HG03378 (cell line): ENCODE data around the gene GOT2.
A peak's percentile ranks its signal among the peaks of the same experiment; 100 is the strongest.
"Not testable (repeated sequence)": the region's sequence is repeated elsewhere in the genome, so short reads cannot be mapped to it uniquely, and the experiment has no call there.

ENCODE experiments used
- ATAC-seq: cut with Tn5 transposase; IDR thresholded peaks from one replicate; pipeline ENCODE4 v1.9.1; 2021; ENCODE audit warnings: mild to moderate bottlenecking, moderate library complexity; ENCODE audit not compliant: unreplicated experiment

GOT2 gene

DNA sequence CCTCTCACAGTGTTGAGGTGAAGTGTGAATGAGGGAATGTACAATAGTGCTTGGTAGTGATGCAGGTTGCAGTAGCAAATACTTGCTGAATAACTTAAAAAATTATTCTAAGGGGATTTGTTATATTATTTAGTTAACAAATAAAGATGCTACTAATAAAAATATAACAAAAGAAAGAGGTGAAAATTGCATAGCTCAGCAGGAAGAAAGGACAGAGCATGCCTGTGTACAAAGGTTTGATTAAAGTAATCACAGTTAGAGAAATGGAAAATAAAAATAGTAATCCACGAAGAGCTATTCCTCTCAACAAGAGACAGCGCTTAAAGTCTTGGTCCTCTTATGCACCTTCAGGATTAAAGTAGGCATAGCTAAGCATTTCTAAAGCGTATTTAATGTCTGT is 11.0 kb downstream of the GOT2 start:
- ATAC-seq: no peak

DNA sequence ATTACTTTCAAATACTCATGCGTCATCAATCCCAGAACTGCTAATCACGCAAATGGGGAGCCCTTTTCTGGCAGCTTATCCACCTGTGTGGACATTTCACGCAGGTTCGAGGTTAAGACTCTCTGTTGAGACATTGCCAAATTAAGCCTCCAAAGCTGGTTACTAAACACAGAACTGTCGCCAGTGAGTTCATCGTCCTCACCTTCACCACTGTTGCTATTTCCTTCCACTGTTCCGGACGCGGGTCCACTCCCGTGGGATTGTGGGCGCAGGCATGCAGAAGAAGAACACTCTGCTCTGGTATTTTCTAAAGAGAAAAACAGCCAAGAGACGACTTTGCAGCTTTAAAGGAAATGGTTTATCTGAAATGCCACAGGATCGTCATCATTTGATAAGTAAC is 16.1 kb downstream of the GOT2 start:
- ATAC-seq: no peak

DNA sequence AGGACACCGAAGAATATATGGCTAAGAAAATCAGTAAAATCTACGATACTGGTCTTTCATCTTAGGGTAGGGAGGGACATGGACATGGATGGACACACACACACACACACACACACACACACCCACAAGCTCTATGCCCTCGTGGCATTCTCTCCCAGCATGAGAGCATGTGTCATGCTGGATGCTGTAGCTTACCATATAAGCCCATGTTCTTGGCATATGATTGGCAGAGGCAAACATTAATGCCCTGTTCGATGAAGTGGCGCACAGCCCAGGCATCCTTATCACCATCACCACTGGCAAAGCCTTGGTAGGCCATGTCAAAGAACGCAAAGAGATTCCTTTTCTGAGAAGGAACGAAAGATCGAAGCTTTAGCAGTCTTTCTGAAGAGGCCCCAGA is 17.6 kb downstream of the GOT2 start:
- no peak for ATAC-seq

DNA sequence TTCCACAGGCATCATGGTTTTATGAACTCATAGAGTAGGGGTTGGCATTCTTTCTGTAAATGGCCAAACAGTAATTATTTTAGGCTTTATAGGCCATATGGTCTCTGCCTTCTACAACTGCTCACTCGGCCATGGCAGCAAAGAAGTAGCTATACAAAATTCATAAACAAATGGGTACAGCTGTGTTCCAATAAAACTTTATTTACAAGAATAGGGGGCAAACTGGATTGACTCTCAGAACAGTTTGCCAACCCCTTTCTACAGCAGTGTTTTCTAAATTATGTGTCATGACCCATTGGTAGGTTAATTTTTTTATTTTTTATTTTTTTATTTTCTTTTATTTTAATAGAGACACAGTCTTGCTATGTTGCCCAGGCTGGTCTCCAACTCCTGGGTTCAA is 20.4 kb downstream of the GOT2 start:
- ATAC-seq: no peak

DNA sequence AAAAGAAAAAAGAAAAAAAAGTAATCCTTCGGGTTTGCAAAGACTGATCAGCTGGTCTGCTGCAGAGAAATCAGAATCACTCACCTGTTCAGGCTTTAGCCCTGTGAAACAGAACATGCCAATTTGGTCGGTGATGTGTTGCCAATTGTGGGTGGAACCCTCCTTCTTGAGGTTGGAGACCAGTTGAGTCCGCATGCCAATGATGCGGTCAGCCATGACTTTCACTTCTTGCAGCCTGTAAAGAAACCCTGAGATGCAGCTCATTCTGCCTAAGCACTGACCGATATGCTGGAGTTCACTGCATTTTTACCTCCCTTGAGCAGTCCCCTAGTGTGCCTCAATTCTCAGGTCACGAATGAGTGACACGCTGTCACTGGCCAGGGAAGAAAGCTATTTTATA is 24.8 kb downstream of the GOT2 start:
- ATAC-seq: no peak

DNA sequence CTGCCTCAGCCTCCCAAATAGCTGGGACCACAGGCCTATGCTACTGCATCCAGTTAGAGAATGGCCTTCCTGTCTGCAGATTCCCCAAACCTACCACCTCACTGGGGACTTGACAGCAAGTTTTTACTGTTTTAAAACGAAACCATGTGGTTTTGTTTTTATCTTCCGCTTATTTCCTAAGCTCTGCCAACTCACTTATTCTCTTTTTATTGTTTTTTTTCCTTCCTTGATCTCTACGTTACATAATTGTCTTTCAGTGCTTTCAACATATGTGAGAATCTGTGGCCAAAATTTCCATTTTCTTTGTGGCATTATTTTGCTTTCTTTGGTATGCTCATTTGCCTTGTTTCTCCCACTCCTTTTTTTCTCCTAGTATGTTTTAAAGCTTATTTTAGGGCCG is 35.0 kb downstream of the GOT2 start:
- no peak for ATAC-seq

DNA sequence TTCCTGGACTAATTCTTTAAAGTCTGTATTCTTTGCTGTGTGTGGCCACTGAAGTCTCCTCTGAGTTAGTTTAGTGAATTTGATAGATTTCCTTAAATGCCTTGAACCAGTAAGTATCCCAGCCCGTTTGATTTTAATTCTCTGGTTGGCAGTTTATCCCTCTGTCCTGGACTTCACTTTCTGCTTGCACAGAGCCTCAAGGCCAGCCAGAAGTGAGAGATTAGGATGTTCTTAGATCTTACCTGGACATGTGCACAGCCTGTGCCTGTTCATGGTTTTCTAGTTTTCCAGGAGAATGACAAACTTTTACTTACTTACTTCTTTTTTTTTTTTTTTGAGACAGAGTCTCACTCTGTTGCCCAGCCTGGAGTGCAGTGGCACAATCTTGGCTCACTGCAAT is 38.7 kb downstream of the GOT2 start:
- no peak for ATAC-seq

DNA sequence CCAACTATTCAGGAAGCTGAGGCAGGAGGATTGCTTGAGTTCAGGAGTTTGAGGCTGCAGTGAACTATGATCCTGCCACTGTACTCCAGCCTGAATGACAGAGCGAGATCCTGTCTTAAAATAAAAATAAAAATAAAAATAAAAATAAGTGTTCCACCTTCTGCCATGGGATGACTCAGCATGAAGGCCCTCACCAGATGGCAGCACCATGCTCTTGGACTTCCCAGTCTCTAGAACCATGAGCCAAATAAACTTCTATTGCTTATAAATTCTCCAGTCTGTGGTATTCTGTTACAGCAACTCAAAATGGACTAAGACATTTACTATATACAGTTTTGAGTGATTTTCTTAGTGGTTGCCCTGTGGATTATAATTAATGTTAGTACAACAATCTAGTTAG is 41.7 kb downstream of the GOT2 start:
- no peak for ATAC-seq

DNA sequence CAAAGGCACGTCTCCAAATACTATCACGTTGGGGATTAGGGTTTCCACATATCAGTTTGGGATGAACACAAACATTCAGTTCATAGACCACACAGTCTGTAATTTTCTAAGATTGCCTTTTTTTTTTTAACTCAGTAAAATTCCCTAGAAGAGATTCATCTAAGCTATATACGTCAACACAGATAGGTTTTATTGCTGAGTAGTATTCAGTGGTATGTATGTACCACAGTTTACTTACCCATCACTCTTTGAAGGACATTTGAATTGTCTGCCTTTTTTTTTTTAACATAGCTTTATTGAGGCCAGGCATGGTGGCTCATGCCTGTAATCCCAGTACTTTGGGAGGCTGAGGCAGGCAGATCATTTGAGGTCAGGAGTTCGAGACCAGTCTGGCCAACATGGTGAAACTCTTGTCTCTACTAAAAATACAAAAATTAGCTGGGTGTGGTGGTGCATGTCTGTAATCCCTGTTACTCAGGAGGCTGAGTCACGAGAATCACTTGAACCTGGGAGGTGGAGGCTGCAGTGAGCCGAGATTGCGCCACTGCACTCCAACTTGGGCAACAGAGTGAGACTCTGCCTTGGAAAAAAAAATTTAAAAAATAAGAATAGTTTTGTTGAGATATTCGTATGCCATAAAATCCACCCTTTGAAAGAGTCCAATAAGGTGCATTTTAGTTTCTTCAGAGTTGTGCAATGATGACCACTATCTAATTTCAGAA is 47.0 kb downstream of the GOT2 start:
- ATAC-seq: not testable (repeated sequence)

DNA sequence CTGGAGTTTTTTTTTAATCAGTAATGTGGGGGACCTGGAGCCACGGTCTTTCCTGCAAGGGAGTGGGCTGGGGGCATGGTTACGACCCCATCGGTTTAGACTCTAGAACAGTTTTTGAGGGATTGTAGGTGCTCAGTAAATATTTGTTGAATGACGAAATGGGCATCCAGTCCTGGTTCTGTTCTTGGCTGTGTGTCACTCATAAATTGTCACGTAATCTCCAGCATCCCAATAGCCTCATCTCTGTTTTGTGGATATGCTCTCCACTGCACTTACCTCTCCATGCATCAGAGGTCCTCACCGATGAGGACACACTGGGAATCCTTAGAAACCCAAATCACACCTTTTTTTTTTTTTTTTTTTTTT is 49.0 kb downstream of the GOT2 start:
- ATAC-seq: no peak

DNA sequence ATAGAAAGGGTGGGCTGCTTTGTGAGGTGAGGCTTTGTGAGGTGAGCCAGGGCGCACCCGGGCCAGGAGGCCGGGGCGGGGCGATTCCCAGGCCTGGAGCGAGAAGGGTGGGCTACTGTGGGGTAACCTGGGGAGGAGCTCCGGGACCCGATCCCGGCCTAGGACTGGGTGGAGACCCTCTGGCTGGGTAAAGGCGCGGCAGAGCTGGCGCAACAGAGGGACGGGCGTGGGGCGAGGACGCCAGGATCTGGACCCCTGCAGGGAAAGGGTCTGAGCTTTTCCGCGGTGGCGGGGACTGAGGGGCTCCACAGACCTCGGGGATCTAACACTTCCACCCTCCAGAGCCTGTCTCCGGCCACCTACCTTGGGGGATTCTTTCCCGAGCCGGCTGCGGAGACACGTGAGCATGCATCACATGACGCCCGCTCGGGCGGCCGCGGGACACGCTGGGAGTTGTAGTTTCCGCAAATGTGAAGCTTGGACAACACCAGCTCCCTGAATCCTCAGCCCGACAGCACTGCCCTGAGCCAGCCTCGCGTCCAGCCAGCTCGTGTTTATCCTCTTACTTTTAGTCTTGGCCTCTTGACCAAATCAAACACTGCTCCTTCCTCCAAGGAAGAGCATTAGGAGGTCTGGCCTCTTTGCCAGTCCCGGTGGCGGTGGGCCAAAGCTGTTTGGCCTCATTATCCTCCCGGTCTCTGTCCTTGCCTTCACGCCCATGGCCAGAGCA is 49.6 kb downstream of the GOT2 start, which contains the start of gene SLC38A7:
Gene SLC38A7, minus strand, starts transcription at position 417 of the 730 bp plus-strand sequence. CDS start 4,644 bp downstream, outside the sequence.
- ATAC-seq: peak; percentile 95

DNA sequence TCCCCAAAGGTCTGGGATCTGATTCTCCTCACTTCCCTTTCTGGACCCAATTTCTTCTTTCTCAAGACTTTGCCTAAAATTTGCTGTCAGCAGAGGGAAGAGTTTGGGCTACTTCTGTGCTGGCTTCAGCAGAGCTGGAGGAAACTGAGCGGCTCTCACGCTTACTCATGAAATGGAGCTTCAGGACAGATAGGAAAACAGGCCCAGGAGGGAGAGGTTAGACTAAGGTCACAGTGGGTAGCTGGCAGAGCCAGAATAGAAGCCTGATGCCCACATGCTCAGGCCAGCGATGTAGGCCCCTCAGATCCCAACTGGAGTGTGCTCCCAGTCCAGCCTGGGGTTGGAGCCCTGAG is 50.1 kb downstream of the GOT2 start:
- peak; percentile 2 for ATAC-seq

DNA sequence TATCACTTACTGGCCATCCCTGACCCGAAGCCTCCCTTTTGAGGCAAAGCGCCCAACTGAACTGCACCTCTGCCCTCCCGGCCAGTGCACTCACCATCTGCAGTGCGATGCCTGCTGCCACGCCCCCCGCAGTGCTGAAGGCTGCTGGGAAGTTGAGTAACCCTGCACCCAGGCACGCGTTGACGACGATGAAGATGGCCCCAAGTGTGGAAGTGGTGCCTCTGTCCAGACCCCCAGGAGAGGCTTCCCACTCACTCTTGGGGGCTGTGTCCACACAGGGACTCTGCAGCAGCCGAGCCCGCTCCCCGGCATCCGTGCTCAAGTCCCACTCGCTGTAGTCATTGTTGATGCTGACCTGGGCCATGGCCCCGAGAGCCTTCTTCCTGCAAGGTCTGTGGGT is 54.4 kb downstream of the GOT2 start:
- no peak for ATAC-seq

DNA sequence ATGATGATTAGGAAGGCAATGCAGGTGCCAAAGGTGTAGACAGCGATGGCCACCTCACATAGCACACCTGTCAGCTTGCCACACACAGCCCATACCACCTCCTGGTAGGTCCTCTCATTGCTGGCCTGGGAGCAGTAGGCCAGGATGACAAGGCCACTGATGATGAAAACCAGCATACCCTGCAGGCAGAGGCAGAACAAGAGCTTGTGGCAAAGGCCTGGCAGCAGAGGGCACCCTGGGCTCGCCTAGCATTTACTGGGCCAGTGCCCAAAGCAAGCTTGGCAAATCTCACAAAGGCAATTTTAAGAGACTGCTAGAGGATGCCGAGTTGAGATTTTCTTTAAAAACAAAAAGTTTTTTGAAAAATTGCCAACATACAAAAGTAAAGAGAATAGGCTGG is 55.4 kb downstream of the GOT2 start:
- no peak for ATAC-seq

DNA sequence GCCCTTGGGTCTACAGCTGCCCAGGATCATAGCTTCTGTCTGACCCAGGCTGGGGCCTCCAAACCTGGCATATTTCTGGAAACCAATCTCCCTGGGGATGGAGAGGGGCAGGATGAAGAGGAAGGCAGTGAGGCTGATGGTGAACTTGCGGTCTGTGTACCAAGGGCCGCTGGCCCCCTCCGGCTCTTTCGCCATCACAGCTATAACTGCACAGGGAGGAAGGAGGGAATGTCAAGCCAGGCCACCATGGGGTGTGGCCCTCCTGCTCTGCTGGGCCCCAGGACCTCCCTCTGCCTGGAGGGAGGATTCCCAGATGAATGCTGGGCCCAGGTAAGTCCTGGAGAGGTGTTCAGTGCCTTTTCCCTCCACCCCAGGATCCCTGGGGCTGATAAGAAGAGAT is 55.8 kb downstream of the GOT2 start:
- ATAC-seq: no peak

DNA sequence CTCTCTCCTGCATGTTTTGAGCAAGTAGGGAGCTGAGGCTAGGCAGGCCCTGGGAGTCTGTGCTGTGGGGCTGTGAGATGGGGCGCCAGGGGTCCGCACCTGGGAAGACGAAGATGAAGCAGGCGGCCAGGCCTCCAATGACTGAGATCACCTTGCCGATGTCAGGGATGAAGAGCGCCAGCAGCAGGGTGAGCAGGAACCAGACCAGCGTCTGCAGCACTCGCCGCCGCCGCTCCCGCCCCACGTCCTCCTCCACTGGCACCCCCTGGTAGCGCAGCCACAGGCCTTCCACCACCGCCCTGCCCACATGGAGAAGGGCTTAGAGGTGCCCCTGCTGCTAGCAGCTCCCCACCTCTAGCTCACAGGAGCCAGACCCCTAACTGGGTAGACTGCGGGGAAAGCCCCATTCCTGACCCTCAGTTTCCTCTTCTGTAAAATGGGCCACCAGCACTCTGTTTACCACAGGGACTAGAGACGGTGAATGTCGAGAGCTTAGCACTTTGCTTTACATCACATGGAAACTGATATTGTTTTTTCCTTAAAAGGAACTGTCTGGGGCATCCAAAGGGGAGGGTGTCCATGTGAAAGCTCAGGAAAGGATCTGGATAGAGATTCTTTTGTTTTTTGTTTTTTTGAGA is 63.1 kb downstream of the GOT2 start:
- no peak for ATAC-seq

DNA sequence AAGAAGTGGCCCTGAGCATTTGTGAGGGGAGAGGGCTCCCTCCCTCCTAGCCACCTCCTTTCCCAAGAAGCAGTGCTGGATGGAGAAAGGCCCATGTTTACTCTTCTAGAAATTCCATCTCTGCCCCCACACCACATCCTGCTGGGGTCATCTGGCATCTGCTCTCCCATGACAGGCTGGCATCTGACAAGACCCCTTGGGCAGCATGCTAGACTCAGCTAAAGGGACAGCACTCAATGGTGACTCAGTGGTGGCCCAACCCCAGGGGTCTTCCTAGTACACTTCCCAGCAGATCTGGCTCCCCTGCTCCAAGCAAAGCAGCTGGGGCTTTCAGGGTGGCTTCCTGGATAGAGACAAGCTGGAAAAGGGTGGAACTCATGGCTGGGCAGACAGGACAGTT is 63.9 kb downstream of the GOT2 start:
- no peak for ATAC-seq

DNA sequence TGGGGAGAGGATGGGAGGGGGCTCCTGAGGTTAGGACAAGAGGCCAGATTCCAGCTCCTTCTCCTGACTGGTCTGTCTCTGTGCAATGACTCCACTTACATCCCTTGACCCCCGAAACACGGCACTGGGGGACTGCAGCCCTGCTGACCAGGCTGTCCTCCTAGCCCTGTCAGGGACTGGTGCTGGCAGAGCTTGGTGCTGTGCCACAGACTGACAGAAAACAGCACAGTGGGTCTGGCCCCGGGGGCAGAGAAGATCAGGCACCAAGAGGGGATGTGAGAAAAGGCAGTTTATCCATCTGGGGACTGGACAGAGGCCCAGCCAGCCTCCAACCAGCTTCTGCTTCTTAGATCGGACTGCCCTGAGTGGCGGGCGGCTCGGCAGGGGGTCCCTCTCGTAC is 68.9 kb downstream of the GOT2 start:
- no peak for ATAC-seq

DNA sequence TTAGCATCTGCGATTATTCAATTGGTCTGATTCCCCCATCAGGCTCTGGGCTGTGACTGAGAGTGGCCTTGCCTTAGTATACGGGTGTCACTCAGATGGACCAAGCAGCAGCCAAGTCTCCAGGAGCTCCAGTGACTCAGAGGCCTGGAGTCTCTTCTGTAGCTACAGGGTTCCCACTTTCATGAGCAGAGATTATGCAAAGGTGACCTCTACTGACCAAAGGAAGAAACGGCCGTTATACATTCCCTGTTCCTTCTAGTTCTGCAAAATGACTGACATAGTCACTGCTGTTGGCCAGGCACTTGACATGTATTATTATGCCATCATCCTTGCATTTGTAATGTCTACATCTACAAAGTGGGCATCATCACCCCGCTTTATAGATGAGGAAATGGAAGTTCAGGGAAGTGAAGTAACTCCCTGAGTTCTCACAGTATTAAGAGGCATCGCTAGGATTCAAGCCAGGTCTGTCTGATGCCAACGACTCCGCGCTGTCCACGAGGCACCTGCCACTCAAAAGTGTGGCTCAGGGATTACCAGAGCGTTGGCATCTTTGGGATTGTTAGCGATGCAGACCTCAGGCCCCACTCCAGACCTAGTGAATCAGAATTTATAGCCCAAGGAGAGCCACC is 72.8 kb downstream of the GOT2 start:
- peak; percentile 86 for ATAC-seq

DNA sequence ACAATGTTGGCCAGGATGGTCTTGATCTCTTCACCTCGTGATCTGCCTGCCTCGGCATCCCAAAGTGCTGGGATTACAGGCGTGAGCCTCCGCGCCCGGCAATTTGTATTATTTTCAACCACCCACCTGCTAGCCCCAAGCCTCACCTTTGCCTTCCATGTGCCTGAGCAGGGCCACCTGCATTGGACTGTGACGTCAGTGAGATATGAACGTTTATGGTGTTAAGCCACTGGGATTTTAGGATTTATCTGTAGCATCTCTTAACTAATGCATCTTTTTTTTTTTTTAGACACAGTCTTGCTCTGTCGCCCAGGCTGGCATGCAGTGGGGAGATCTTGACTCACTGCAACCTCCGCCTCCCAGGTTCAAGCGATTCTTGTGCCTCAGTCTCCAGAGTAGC is 74.2 kb downstream of the GOT2 start:
- not testable (repeated sequence) for ATAC-seq

DNA sequence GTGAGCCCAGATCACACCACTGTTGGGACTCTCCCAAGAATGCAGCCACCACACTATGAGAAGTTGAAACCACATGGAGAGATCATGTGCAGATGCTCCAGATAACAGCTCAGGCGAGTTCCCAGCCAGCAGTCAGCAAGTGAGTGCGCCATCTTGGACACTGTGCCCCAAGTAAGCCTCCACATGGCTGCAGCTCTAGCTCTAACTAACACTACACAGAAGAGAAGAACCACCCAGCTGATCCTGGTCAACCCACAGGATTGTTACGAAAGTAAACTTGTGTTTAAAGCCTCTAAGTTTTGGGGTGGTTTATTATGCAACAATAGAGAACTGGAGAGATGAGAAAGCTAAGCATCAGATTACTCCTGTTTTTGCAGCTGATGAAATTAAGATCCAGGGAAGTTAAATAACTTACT is 75.3 kb downstream of the GOT2 start:
- ATAC-seq: no peak
